Tibial artery (tissue), 4 donors: ENCODE results near the gene PKD1L1.

ENCODE experiments used
- DNase-seq, 2 donors: peaks; one replicate each; pipeline ENCODE4 v3.0.0-alpha.2; 2019
- H3K27ac ChIP-seq, 2 donors: fragments of 200-600 bp; sonication (generic) in 1 of 2; 1 replicate in 1 of 2; 2 replicates in 1 of 2; pipeline ENCODE4 v1.5.1; 2018 to 2019; ENCODE audit warnings: mild to moderate bottlenecking in 1 of 2
- H3K27me3 ChIP-seq, 2 donors: fragments of 200-600 bp; sonication (generic) in 1 of 2; one replicate each; pipeline versions ENCODE4 v1.5.1 to v1.6.0; 2016 to 2019
- H3K36me3 ChIP-seq, 3 donors: fragments of 200-600 bp; sonication (generic) in 2 of 3; one replicate each; pipeline ENCODE4 v1.5.1; 2016 to 2019; ENCODE audit warnings: mild to moderate bottlenecking in 2 of 3
- H3K4me1 ChIP-seq, 4 donors: fragments of 200-600 bp; sonication (generic) in 2 of 4; 1 replicate in 3 of 4; 2 replicates in 1 of 4; pipeline ENCODE4 v1.5.1; 2016 to 2019
- H3K4me3 ChIP-seq, 2 donors: fragments of 200-600 bp; sonication (generic) in 1 of 2; 1 replicate in 1 of 2; 2 replicates in 1 of 2; pipeline ENCODE4 v1.5.1; 2018 to 2019; ENCODE audit warnings: mild to moderate bottlenecking in 2 of 2
- H3K9me3 ChIP-seq, 3 donors: fragments of 200-600 bp; sonication (generic) in 1 of 3; one replicate each; pipeline ENCODE4 v1.5.1; 2016 to 2019
- CTCF ChIP-seq, 2 experiments: fragments of 200-600 bp in 1 of 2; fragments of 450-650 bp in 1 of 2; IDR thresholded peaks; one replicate each; pipeline ENCODE4 v1.5.1; 2017 to 2019; ENCODE audit warnings: antibody characterized with exemption in 2 of 2, mild to moderate bottlenecking in 1 of 2, moderate library complexity in 1 of 2
- intact Hi-C: fragments of 100-400 bp; cut with DNase I; formaldehyde crosslinking; loops from one replicate; pipeline ENCODE4 v1.15.0; 2023; ENCODE audit warnings: low total_unique reads

PKD1L1 gene

GRCh38 chr7:47896809-47897423 lies 51.4 kb downstream of the PKD1L1 start:
- H3K27ac ChIP-seq: no peak overlapping the region
- no peaks in the 10 kb centered on the region for H3K4me1 ChIP-seq
- intact Hi-C loops: no loop called here
- no peaks in the 10 kb centered on the region for H3K36me3 ChIP-seq
- no peak for DNase-seq
- TF ChIP-seq CTCF (IDR thresholded peaks at IDR 0.05): no peak
- H3K9me3 ChIP-seq: no peaks in the 10 kb centered on the region
- H3K4me3 ChIP-seq: no peak overlapping the region
- no peaks in the 10 kb centered on the region for H3K27me3 ChIP-seq

GRCh38 chr7:47895026-47895425 lies 53.2 kb downstream of the PKD1L1 start:
- H3K9me3 ChIP-seq: no peaks in the 10 kb centered on the region
- H3K27me3 ChIP-seq: no peaks in the 10 kb centered on the region
- no peaks in the 10 kb centered on the region for H3K4me1 ChIP-seq
- DNase-seq: no peak
- no peak overlapping the region for H3K4me3 ChIP-seq
- H3K27ac ChIP-seq: no peak overlapping the region
- no peaks in the 10 kb centered on the region for H3K36me3 ChIP-seq
- TF ChIP-seq CTCF (IDR thresholded peaks at IDR 0.05): no peak
- intact Hi-C loops: no loop called here

- Histone ChIP-seq H3K9me3 (no peaks in the 10 kb centered on the region), H3K27me3 (no peaks in the 10 kb centered on the region), H3K36me3 (no peaks in the 10 kb centered on the region), H3K4me3 (no peak overlapping the region), H3K4me1 (no peaks in the 10 kb centered on the region), H3K27ac (no peak overlapping the region)
- DNase-seq: no peak
- intact Hi-C loops: no loop called here
- TF ChIP-seq CTCF (IDR thresholded peaks at IDR 0.05): no peak
These were observed 54.4 kb downstream of the PKD1L1 start for GRCh38 chr7:47893721-47894365.

GRCh38 chr7:47893238-47893637 lies 55.0 kb downstream of the PKD1L1 start:
- intact Hi-C loops: no loop called here
- H3K27ac ChIP-seq: no peak overlapping the region
- no peaks in the 10 kb centered on the region for H3K9me3 ChIP-seq
- no peak for TF ChIP-seq CTCF (IDR thresholded peaks at IDR 0.05)
- H3K4me3 ChIP-seq: no peak overlapping the region
- H3K27me3 ChIP-seq: no peaks in the 10 kb centered on the region
- DNase-seq: no peak
- no peaks in the 10 kb centered on the region for H3K36me3 ChIP-seq
- no peaks in the 10 kb centered on the region for H3K4me1 ChIP-seq

GRCh38 chr7:47890606-47891005 lies 57.7 kb downstream of the PKD1L1 start:
- H3K4me3 ChIP-seq: no peak overlapping the region
- DNase-seq: no peak
- TF ChIP-seq CTCF (IDR thresholded peaks at IDR 0.05): no peak
- H3K9me3 ChIP-seq: no peaks in the 10 kb centered on the region
- no peaks in the 10 kb centered on the region for H3K36me3 ChIP-seq
- H3K4me1 ChIP-seq: no peaks in the 10 kb centered on the region
- intact Hi-C loops: no loop called here
- H3K27me3 ChIP-seq: no peaks in the 10 kb centered on the region
- no peak overlapping the region for H3K27ac ChIP-seq
